Measurements from ENCODE around the gene RGS10.
"Not testable (repeated sequence)": the region's sequence is repeated elsewhere in the genome, so short reads cannot be mapped to it uniquely, and the experiment has no call there.

RGS10 gene

GRCh38 chr10:119538632-119539358, 3.7 kb downstream of the RGS10 start:
- no peak for DNase-seq (ENCODE audit: low read depth in 2 of 2)

- no peak for DNase-seq (ENCODE audit: low read depth in 2 of 2)
Observed at GRCh38 chr10:119537953-119538630, 4.4 kb downstream of the RGS10 start.

- no peak for DNase-seq (ENCODE audit: low read depth in 2 of 2)
Observed at GRCh38 chr10:119536508-119537025, 6.0 kb downstream of the RGS10 start.

GRCh38 chr10:119535837-119536507, 6.5 kb downstream of the RGS10 start:
- no peak for DNase-seq (ENCODE audit: low read depth in 2 of 2)

GRCh38 chr10:119535305-119535704, 7.2 kb downstream of the RGS10 start:
- no peak for DNase-seq (ENCODE audit: low read depth in 2 of 2)

- DNase-seq (ENCODE audit: low read depth in 2 of 2), result no peak
Observed at GRCh38 chr10:119533473-119533872, 9.0 kb downstream of the RGS10 start.

GRCh38 chr10:119532791-119533190, 9.7 kb downstream of the RGS10 start:
- DNase-seq (ENCODE audit: low read depth in 2 of 2), result not testable (repeated sequence)

- DNase-seq (ENCODE audit: low read depth in 2 of 2), result not testable (repeated sequence)
Observed at GRCh38 chr10:119532251-119532650, 10.3 kb downstream of the RGS10 start.

GRCh38 chr10:119531067-119531466, 11.5 kb downstream of the RGS10 start:
- DNase-seq (ENCODE audit: low read depth in 2 of 2), result no peak

- DNase-seq (ENCODE audit: low read depth in 2 of 2), result not testable (repeated sequence)
Observed at GRCh38 chr10:119528663-119529237, 13.8 kb downstream of the RGS10 start.

GRCh38 chr10:119526621-119527592, 15.6 kb downstream of the RGS10 start:
- DNase-seq (ENCODE audit: low read depth in 2 of 2), result no peak

GRCh38 chr10:119526149-119526548, 16.4 kb downstream of the RGS10 start:
- DNase-seq (ENCODE audit: low read depth in 2 of 2), result no peak

- DNase-seq (ENCODE audit: low read depth in 2 of 2), result no peak
Observed at GRCh38 chr10:119525116-119525515, 17.4 kb downstream of the RGS10 start.

- DNase-seq (ENCODE audit: low read depth in 2 of 2), result no peak
Observed at GRCh38 chr10:119524720-119525070, 17.8 kb downstream of the RGS10 start.

- DNase-seq (ENCODE audit: low read depth in 2 of 2), result no peak
Observed at GRCh38 chr10:119523895-119524719, 18.4 kb downstream of the RGS10 start.

GRCh38 chr10:119522747-119523426, 19.6 kb downstream of the RGS10 start:
- DNase-seq (ENCODE audit: low read depth in 2 of 2), result no peak

GRCh38 chr10:119521443-119522204, 20.9 kb downstream of the RGS10 start:
- no peak for DNase-seq (ENCODE audit: low read depth in 2 of 2)

GRCh38 chr10:119520283-119520682, 22.2 kb downstream of the RGS10 start:
- no peak for DNase-seq (ENCODE audit: low read depth in 2 of 2)

GRCh38 chr10:119518936-119519335, 23.6 kb downstream of the RGS10 start:
- no peak for DNase-seq (ENCODE audit: low read depth in 2 of 2)
